Measurements from ENCODE around the gene COL15A1.

DNA sequence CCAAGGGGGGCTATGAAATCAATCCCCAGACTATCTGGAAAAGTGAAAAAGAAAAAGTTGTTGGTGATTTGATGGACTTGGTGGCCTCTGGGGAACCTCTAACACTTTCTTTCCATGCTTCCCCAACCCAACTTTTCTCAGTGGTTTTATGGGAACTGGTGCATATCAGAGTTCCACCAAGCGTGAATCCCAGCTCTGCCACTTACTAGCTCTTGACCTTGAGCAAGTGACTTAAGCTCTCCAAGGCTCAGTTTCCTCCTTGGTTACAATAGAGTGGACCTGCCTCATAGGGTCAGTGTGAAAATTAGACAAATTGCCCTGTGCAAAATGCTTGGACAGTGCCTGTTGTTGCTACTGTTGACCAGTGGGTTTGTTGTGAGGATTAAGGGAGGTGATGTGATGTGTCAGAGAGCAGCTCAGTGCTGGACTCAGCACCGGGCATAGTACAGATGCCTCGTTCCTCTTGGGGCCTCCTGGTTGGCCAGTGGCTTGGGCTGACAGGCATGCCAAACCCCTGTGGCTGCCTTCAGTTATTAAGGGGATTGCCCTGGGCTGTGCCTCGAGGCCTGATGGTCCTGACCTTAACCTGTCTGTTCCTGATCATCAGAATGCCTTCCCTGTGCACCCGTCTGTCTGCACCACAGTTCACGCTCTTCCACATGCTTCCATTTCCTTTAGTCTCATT lies 49.3 kb downstream of the COL15A1 start:
- TF ChIP-seq, protein P1, sequence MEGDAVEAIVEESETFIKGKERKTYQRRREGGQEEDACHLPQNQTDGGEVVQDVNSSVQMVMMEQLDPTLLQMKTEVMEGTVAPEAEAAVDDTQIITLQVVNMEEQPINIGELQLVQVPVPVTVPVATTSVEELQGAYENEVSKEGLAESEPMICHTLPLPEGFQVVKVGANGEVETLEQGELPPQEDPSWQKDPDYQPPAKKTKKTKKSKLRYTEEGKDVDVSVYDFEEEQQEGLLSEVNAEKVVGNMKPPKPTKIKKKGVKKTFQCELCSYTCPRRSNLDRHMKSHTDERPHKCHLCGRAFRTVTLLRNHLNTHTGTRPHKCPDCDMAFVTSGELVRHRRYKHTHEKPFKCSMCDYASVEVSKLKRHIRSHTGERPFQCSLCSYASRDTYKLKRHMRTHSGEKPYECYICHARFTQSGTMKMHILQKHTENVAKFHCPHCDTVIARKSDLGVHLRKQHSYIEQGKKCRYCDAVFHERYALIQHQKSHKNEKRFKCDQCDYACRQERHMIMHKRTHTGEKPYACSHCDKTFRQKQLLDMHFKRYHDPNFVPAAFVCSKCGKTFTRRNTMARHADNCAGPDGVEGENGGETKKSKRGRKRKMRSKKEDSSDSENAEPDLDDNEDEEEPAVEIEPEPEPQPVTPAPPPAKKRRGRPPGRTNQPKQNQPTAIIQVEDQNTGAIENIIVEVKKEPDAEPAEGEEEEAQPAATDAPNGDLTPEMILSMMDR (IDR thresholded peaks at IDR 0.05 in 8 of 11, conservative IDR thresholded peaks at IDR 0.05 in 3 of 11) = no peak
- no peak for TF ChIP-seq POLR2AphosphoS5 (IDR thresholded peaks at IDR 0.05)
- no peak for TF ChIP-seq POLR2A (IDR thresholded peaks at IDR 0.05)

Data from spleen (tissue), 7 donors.